Glomerular visceral epithelial cell (primary cell): ENCODE results near the gene CSH1.
"Not testable (repeated sequence)": the region's sequence is repeated elsewhere in the genome, so short reads cannot be mapped to it uniquely, and the experiment has no call there.

Experiments
- DNase-seq: peaks from one replicate; pipeline ENCODE4 v3.0.0-alpha.2; 2016; ENCODE audit errors: extremely low spot score

CSH1 gene

DNA sequence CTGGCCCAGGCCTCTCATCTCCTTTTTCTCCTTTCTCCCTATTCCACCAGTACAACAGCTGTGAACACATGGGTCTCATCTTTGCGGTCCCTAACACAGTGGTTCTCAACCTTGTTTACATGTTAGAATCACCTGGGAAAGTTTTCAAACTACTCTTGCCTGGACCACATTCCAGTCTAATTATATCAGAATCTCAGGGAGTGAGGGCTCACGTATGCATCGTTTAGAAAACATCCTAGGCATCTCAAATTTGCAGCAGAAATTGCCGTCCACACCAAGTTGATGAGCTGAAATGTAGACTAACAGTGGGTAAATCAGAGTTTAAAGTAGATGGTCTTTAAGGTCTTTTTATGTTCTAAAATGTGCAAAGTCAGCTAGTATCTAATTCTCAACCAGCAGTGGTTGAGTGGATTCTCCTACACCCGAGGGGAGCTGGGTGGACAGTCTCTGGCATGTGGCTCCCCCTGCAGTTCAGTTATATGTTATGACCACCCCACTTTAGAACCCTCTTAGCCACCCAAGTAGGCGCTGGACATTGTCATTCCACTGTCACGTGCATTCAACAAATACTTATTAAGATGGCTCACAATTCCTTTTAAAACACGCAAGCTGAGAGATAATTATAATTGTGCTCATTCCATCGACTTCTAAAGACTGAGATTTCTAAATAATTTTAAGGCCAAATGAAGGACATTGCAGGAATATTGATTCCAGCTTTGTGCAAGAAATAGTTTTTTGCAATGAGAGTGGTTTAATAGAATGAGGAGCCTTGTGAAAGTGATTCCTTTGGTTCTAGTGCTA lies 26.7 kb downstream of the CSH1 start:
- DNase-seq = not testable (repeated sequence)

DNA sequence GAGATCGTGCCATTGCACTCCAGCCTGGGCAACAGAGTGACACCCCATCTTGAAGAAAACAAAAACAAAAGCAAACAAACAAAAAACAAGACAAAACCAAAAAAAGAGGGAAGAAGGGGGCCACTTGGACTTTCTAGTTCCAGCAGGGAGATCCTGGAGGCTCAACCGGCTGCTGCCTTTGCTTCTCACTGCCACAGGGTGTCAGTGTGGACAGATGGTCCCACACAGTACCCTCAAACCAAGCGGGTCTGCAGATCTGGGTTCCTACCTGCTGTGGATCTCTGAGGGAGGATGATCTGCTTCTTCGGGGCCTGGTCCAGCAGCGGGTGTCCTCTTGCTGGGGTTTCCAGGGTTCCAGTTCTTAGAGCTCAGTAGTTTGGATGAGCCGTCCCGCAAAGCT lies 29.7 kb downstream of the CSH1 start:
- DNase-seq = not testable (repeated sequence)

DNA sequence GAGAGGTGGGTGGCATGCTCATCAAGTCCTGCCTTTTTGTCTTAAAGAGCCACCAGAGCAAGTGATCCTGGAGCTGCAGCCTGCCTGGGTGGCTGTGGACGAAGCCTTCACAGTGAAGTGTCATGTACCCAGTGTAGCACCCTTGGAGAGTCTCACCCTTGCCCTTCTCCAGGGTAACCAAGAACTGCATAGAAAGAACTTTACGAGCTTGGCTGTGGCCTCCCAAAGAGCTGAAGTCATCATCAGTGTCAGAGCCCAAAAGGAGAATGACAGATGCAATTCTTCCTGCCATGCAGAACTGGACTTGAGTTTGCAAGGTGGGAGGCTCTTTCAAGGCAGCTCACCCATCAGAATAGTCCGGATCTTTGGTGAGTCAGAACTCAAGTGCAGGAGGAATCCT lies 37.1 kb downstream of the CSH1 start:
- DNase-seq = no peak

GRCh38 chr17:63856425-63856824 lies 39.9 kb downstream of the CSH1 start:
- DNase-seq = not testable (repeated sequence)

GRCh38 chr17:63855185-63855584 lies 41.2 kb downstream of the CSH1 start:
- DNase-seq = no peak

- DNase-seq = no peak
Measured at GRCh38 chr17:63854709-63855108, 41.7 kb downstream of the CSH1 start.

DNA sequence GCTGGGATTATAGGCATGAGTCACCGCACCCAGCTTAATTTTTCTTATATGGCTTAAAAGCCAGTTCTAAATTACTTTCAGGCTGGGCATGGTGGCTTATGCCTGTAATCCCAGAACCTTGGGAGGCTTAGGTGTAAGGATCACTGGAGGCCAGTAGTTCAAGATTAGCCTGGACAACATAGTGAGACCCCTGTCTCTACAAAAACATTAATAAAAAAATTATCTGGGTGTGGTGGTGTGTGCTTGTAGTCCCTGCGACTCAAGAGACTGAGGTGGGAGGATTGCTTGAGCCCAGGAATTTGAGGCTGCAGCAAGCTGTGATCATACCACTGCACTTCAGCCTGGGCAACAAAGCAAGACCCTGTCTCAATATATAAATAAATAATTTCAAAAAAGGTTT lies 43.1 kb downstream of the CSH1 start:
- no peak for DNase-seq

GRCh38 chr17:63850401-63850800 lies 46.0 kb downstream of the CSH1 start:
- DNase-seq = no peak

DNA sequence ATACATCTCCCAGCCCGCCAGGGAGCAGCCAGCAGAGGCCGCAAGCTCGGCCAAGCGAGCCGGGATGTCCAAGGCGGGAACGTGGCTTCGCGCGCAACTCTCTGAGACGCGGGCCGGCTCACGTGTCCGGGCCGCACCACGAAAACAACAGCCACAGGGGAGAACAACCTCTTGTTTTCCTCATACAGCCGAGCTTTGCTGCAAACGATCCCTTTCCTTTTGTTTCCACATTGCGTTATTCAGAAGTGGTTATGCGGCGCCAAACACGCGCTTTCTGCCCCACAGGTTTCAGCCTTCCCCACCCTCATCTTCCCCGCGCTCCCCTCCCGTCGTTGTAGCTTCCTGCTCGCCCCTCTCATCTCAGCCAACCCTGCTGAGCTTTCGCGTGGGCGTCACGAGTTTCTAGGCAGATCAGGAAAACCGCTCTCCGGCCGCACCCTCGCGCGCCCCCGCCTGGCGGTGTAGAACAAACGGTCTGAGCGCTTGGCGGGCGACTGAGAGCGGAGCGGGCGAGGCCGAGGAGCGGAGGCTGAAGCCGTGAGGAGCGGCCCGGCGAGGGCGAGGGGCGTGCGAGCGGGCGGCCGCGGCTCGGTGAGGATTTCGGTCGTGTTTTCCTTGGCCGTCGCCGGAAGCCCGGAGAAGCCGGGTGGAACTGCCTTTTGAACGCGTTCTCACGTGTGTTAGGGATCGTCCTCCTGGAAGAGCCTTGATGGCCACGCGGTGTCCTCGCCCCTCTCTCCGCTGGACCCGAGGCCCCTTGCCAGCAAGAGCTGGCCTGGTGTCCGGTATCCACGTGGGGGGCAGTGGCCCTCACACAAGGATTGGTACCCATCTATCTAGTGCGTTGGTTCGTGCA lies 47.3 kb downstream of the CSH1 start:
- peak; percentile 82 for DNase-seq

DNA sequence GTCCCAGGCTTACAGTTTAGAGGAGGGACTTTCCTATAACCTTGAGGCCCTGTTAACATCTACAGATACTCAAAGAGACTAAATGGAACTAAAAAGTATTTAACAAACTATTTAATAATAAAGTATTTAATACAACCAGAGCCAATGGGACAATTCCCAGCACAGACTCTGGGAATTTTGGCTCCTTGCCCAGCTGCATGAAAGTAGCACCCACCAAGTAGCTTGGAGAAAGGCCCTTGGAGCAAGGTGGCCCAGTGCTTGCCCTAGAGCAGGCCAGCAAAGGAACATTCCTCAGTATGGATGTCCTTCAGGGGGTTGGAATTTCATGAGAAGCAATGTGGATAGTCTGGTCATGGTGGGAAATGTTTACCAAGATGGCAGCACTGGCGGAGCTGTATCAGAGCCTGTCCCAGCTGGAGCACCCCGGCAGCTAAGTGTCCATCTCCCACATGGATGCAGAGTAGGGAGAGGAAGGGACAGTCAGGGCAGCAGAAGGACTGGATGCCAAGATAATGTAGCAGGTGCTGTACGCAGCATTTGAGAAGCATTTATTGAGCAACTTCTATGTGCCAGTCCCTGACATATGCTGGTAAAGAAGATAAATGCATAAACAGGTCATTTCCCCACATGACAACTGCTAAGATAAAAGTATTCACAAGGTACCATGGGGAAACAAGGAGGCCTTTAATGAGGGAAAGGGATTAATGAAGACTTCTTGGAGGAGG lies 48.7 kb downstream of the CSH1 start:
- DNase-seq = no peak

DNA sequence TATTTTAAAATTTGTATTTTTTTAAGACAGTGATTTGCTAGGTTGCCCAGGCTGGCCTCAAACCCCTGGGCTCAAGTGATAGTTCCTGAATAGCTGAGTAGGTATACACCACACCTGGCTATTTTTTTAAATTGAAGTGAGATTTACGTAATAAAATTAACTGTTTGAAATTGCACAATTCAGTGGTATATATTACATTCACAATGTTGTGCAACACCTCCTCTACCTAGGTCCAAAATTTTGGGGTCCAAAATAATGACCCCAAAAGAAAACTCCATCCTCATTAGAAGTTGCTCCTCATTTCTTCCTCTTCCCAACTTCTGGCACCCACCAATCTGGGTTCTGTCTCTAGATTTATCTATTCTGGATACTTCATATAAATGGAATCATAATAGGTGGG lies 50.9 kb downstream of the CSH1 start:
- no peak for DNase-seq
